GM11168 (cell line): Measurements from ENCODE around the gene KDM4C.

Experiments used
- in situ Hi-C: fragments of 300-500 bp; cut with MboI; formaldehyde crosslinking; loops from one replicate; pipeline ENCODE4 v1.12.0; 2022; ENCODE audit warnings: low sequenced_read_pairs; ENCODE audit not compliant: unreplicated experiment

Gene KDM4C

DNA sequence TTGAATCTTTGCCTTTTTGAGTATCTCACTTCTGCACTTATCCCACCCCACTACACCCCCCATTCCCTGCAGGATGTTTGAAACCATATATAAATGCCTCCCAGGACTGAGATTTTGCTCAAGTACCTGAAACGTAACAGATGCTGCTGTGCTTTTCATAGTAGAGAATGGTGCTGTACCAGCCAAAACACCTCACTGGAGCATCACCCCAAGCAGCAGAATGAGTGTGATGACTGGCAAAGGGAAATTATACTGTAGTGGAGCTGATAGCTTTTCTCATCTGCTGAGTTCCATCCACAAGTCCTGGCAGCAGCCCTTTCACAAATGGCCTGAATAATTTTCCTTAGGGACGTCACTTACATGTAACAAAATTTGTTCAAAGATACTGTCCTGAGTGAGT, 246.1 kb downstream of the KDM4C start:
- in situ Hi-C loops = no loop called here

DNA sequence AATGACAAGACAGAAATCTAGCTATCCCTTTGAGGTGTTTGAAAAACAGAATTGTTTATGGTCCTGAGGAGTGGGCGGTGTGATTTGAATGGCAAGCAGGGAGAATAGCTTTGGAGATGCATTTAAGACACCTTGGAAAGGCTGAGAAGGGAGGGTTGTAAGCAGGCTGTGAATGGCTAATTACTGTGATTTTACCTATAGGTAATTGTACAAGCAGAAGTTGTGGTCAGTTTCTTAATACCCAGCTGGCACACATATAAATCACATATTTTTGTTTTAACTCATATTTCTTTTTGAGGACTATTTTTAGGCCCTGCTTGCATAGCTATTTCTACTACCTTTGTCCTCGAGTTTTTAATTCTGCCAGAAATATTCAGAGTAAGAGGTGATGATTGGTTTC, 248.6 kb downstream of the KDM4C start:
- in situ Hi-C loops = no loop called here

DNA sequence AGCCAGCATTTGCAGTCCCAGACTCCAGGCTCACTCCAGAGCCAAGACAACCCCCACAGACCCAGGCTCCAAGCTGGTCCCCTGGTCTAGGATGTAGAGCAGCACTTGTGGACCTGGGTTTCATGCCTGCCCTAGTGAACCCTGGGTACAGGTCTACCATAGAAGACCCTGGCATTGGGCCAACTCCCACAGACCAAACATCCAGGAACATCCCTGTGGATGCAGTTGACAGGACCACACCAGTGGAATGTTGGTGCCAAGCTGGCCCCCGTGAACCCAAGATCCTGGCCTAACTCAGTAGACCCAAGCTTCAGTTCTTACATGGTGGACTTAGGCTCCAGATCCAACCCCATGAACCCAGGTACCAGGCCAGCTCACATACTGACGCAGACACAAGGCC, 250.6 kb downstream of the KDM4C start:
- in situ Hi-C loops = no loop called here

DNA sequence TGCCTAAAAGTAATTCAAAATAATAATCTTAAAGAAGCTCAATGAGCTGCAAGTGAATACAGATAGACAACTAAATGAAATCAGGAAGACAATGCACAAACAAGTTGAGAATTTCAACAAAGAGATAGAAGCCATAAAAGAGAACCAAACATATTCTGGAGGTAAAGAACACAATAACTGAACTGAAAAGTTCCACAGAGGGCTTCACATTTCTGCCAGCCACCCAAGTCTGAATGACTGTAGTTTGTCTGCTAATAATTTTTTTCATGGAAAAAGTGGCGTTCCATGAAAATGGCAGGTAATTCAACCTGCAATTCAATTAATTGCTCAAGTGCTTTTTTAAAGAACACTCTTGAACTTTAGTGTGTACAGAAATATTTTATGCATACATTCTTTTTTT, 251.3 kb downstream of the KDM4C start:
- in situ Hi-C loops = no loop called here

DNA sequence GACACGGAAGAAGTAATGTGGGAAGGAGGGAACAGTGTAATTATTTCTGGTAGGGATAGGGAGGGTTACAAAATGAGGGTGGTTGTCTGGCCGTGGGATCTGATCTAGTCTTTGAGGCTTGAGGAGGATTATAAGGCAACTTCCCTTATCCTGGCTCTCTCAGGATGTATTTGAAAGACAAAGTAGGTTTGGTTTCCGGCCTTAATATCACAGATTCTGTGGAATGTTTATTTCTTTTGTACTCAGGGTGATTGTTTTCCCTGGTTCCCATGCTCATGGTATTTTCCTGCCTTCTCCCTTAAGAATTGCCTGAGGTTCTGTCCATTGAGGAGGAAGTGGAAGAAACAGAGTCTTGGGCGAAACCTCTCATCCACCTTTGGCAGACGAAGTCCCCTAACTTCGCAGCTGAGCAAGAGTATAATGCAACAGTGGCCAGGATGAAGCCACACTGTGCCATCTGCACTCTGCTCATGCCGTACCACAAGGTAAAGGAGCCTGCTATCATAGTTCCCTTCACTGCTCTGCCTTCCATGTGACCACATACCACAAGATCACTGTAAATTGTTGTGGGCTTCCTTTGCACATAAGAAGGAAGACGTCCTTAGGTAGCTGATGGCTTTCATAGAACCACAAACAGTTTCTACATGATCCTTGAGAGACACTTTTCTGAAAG, 253.8 kb downstream of the KDM4C start:
- in situ Hi-C loops = no loop called here

DNA sequence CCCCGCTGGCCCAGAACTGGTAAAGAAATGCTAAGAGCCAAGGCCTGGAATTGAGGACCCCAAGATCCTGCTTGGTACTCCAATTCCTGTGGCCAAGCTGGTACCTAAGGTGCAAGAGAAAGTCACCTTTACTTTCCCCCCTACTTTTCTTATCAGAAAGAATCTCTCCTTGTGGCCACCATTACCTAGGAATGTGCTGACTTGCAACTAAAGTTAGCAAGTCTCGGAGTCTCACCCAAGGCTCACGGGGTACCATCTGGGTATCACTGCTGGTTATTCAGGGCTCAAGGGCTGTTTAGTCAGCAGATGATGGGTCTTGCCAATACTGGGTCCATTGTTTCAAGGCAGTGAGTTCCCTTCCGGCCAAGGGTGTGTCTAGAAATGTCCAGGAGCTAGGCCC, 270.2 kb downstream of the KDM4C start:
- in situ Hi-C loops = loop anchor here (25.0 kb wide), 1 partner anchor 509 kb away; no protein-coding TSS in a partner anchor

DNA sequence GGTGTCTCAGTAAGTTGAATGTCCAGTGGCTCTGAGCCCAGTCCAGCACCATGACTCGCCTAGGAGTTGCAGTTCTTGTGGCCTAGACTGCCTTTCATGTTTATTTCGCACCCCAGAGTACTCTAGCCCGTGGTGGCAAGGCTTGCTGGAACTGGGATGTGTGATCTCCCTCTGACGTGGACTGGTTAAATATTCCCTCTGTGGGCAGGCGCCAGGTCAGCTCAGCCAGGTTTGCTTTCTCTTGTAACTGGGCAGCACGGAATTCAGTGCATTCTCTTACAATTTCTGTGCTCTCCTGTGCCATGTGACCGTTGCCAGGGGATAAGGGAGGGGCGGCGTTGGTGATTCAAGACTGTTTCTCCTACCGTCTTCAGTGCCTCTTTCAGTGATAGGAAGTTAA, 270.8 kb downstream of the KDM4C start:
- in situ Hi-C loops = loop anchor here (25.0 kb wide), 1 partner anchor 509 kb away; no protein-coding TSS in a partner anchor

DNA sequence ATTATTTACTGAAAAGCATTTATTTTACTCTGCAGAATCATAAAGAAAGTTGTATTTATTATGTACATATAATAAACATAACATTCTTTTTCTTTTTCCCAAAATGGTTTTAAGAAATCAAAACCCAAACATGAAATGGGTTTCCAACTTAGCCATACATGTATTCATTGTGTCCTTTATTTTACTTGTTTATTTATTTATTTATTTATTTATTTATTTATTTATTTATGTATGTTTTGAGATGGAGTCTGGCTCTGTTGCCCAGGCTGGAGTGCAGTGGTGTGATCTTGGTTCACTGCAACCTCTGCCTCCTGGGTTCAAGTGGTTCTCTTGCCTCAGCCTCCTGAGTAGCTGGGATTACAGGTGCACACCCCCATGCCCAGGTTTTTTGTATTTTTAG, 273.2 kb downstream of the KDM4C start:
- in situ Hi-C loops = loop anchor here (25.0 kb wide), 1 partner anchor 506 kb away; no protein-coding TSS in a partner anchor

DNA sequence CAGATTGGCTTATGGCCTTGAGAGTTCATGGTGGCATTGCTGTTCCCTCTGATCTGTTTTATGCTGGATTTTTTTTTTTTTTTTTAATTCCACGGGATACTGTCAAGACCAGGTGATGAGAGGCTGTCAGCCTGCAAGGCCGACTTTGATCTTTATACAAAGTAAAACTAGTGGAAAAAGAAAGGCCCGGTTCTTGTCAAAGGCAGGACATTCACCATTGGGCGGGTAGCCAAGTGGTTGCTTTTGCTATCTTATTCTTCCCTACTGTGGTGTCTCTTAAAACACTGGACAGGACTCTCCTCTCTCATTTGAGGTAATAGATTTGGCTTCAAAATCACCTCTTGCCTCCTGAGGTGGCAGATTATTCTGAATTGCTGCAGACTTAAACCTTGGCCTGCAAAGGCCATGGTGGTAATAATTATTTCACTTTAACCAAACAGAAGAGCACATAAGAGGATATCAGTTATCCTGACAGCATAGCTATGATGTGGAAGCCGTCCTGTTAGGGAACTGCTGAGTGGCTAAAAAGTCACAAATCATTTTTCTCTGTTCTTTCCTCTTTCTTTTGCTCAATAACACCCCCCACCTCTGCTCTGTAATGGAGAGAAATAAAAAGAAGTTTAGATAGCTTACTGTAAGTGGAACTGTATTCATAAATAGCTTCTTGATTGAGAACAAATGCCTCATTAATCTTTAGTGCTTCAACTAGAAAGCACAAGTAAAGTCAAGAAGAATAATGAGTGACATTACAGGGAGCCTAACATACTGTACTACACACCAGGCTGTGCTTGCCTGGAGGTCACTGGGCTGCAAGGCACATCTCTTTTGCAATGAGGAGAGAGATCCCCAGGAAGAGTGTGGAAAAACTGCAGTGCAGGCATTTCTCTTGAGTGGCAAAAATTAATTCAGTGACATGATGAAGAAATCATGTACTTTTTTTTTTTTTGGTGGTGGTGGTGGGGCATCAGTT, 275.6 kb downstream of the KDM4C start:
- in situ Hi-C loops = loop anchor here (25.0 kb wide), 1 partner anchor 504 kb away; no protein-coding TSS in a partner anchor

DNA sequence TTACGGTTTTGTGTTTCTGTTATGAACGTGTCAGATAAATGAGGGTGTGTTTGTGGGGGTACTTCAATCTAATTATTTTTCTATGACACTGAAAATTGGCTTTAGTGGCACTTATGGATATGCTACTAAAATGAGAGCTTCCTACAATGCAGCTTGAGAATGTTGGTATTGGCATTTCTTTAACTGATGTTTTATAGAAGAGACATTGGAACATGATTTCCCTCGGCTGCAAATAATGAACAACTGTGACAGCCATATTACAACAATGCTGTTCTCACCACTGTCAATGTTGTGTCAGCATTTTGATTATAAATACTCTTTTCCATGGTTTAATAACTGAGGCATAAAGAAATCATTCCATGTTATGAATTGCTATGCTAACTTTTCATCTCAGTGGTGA, 279.4 kb downstream of the KDM4C start:
- in situ Hi-C loops = loop anchor here (25.0 kb wide), 1 partner anchor 500 kb away; no protein-coding TSS in a partner anchor

DNA sequence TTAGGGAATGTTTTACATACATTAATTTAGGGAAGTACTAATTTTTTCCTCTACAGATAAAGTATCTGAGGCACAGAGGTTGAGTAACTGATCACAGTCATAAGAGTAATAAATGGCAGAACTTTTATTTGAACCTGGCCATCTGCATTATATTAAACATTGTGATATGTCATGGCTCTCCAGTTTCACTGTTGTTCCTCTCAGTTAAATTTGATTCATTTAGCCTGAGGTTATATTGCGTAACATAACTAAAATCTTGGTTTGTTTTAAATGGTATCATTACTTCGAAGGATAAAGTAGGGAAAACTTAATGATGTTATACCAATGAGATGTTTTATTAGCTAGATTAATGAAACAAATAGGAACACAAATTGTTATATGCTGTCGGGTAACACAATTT, 284.4 kb downstream of the KDM4C start:
- in situ Hi-C loops = loop anchor here (25.0 kb wide), 1 partner anchor 495 kb away; no protein-coding TSS in a partner anchor

DNA sequence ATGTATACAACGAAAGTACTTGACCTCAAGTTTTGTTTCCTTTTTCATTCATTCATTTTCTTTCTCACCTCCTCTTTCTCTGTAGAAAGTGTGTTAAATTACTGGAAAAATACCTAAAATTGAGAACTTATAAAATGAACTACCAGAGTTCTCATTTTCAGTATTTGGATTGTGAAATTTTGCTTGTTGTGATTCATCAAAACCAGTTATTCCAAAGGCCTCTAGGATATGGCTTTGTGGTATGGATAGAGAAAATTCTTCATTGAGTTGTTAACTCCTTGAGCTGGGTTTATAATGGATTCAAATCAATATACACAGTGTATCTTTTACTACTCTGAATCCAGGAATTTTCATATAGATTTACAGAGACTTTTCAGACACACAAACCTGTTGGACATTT, 287.6 kb downstream of the KDM4C start:
- in situ Hi-C loops = loop anchor here (25.0 kb wide), 1 partner anchor 492 kb away; no protein-coding TSS in a partner anchor

DNA sequence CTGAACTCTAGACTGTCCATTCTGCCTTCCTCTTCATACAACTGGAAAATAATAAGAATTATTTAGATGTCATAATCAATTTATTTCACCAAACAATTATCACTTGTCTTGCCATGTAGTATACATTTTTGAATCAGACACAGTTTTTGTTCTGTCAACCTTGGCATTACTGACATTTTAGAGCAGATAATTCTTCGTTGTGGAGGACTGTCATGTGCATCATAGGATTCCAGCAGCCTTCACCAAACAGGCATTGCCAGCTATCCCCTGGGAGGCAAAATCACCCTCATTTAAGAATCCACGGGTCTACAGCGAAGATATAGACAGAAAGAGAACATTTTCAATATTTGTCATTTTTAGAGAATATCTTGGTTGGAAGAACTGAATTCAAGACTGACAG, 293.9 kb downstream of the KDM4C start:
- in situ Hi-C loops = no loop called here

DNA sequence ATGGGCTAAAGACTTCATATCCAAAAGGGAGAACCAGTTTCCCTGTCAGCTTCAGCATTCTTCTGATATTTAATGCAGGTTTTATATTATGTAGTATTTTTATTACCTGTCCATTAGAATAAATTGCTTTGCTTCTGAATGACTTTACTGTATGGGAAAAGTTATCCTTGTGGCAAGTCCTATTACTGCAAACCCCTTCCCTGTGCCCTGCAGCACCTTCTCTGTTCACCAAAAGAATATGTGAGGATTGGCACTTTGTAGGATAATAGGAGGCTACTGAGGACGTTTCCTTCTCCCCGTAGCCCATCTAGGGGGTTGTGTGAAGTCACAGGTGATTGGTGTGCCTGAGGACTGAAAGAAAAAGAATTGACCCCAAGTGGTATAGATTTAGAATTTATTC, 296.1 kb downstream of the KDM4C start:
- in situ Hi-C loops = no loop called here

DNA sequence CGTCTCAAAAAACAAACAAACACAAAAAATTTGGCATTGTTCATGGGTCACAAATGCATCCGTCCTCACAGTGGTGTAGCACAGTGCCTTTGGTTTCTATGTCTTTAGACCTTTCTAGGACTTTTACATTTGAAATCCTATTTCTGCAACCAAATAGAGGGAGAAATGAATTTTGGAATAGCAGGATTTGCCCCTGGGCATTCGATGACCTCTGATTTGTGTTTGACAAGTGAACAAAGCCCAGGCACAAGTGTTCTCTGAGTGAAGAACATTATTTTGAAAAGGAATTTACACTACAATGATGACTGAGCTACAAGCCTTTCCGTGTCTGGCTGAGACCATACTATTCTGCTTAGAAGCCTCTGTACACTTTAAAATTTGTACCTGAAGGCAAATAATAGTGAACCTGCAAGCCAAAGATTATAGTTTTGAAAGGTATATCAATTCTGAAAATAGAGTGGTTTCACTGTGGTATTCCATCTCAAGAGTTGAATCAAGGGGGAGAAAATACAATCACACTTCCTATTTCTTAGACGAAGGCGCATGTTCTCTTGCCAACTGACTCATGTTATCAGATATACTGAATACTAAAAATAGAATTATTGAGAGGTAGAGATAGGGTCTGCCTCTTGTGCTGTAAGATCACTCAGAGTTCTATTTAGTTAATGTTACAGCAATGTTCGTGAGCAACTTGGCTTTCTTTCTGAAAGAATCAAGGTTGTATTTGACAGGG, 297.6 kb downstream of the KDM4C start:
- in situ Hi-C loops = no loop called here

DNA sequence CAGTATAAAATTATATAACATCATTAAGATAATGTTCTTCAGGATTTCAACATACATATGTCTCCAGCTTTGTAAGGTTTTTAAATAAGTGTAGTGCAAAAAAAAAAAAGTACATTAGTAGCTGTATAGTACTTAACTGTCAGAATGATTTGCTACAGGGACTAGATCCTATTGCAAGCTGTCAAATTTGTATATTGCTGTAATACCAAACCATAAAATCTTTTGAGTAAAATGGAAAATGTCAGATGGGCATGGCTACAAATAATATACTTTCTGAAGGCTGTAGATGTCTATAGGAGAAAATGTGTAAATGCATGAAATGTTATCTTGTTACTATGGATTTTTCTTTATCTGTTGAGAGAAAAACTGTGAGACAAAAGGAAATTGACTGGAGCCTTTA, 298.5 kb downstream of the KDM4C start:
- in situ Hi-C loops = no loop called here

DNA sequence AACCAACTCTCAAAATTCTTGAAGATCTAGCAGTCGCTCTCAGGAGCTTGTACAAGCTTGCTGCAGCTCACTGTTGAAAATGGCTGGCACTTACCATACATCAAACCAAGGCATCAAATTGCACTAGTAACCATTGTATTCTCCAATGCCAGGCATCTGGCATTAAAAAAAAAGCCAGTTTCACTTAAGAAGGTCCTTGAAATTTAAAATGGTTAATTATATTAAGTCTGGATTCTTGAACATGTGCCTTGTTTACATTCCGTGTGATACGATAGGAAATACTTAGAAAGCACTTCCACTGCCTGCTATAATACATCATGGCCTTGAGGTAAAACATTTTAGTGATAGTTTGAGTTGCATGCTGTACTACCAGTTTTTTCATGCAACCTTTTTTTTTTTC, 300.7 kb downstream of the KDM4C start:
- in situ Hi-C loops = no loop called here

DNA sequence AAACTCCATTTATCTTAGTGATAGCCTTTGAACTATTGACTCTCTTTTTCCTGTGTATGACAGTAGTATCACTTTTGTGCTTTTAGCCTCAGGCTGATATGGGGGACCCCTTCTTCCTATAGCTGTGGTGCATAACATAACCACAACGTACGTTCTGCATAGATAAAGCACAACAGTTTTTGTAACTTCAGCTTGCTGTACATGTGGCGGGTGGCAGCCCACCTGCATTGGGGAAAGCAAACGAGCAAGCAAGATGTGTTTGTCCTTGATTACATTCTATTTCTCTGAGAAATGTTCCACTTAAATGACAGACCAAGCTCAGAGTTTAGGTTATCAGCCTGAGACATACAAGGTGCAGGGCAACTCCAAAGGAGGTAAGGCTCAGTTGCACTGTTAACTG, 309.4 kb downstream of the KDM4C start:
- in situ Hi-C loops = no loop called here

DNA sequence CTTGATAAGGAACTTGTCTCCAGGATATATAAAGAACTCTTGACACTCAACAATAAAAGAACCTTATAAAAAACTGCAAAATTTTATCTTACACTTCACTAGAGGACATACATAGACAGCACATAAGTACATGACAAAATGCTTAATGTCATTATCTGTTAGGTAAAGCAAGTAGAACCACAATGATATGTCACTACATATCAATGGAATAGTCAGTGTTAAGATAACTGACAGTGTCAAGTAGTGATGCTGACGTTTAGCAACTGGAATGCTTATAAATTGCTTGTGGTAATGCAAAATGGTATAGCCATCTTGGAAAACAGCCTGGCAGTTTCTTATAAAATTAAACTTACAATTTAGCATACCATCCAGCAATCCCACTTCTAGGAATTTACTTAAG, 314.1 kb downstream of the KDM4C start:
- in situ Hi-C loops = no loop called here

DNA sequence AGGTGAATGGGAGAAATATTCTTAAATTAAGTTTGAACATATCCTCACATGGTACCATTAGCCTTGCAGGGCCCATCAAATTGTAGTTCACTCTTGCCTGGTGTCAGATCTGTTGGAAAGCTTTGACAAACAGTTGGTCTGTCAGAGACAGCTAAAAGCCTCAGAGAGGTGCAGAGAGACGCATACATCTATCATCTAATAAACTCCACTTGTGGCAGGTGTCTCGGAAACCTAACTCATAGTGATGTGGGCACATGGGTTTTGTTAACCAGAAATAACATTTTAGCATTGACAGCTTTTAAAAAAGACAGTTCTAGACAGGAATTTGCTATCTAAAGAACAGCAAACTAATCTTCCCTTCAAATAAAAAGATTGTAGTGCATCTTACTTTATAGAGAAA, 315.9 kb downstream of the KDM4C start:
- in situ Hi-C loops = no loop called here
